HEK293 (cell line): ENCODE data around the gene FOXP1.

Experiments used
- SP2 ChIP-seq: fragments of 450-650 bp; formaldehyde crosslinking; IDR thresholded peaks from 2 replicates; pipeline ENCODE4 v1.5.1; 2016; ENCODE audit warnings: missing biosample characterization, missing genetic modification characterization
- ZFP69B ChIP-seq: fragments of 450-650 bp; formaldehyde crosslinking; IDR thresholded peaks from 2 replicates; pipeline ENCODE4 v1.5.1; 2016; ENCODE audit warnings: missing biosample characterization, missing genetic modification characterization
- ZNF416 ChIP-seq: fragments of 450-650 bp; formaldehyde crosslinking; IDR thresholded peaks from 2 replicates; pipeline ENCODE4 v1.5.1; 2016; ENCODE audit warnings: missing biosample characterization, missing genetic modification characterization
- ZNF555 ChIP-seq: fragments of 450-650 bp; formaldehyde crosslinking; conservative IDR thresholded peaks from 2 replicates; pipeline ENCODE4 v1.5.1; 2017; ENCODE audit warnings: missing biosample characterization, mild to moderate bottlenecking, missing genetic modification characterization, inconsistent platforms
- ZNF76 ChIP-seq: fragments of 450-650 bp; formaldehyde crosslinking; IDR thresholded peaks from 2 replicates; pipeline ENCODE4; 2016; ENCODE audit warnings: low read depth, missing biosample characterization, missing genetic modification characterization, borderline replicate concordance
- TF ChIP-seq, protein P1 (sequence below): fragments of 450-650 bp; formaldehyde crosslinking; IDR thresholded peaks from 2 replicates; pipeline ENCODE4 v1.5.1; 2016; ENCODE audit warnings: missing biosample characterization, missing genetic modification characterization

GRCh38 chr3:71438071-71438685 is 145.3 kb downstream of the FOXP1 start:
- no peak for TF ChIP-seq ZNF555 (tag by site-specific recombination)
- TF ChIP-seq, protein P1, sequence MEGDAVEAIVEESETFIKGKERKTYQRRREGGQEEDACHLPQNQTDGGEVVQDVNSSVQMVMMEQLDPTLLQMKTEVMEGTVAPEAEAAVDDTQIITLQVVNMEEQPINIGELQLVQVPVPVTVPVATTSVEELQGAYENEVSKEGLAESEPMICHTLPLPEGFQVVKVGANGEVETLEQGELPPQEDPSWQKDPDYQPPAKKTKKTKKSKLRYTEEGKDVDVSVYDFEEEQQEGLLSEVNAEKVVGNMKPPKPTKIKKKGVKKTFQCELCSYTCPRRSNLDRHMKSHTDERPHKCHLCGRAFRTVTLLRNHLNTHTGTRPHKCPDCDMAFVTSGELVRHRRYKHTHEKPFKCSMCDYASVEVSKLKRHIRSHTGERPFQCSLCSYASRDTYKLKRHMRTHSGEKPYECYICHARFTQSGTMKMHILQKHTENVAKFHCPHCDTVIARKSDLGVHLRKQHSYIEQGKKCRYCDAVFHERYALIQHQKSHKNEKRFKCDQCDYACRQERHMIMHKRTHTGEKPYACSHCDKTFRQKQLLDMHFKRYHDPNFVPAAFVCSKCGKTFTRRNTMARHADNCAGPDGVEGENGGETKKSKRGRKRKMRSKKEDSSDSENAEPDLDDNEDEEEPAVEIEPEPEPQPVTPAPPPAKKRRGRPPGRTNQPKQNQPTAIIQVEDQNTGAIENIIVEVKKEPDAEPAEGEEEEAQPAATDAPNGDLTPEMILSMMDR (tag by site-specific recombination), result no peak
- TF ChIP-seq ZNF416 (tag by site-specific recombination), result no peak
- no peak for TF ChIP-seq ZFP69B
- TF ChIP-seq SP2 (tag by site-specific recombination), result no peak
- no peak for TF ChIP-seq ZNF76 (tag by site-specific recombination)
